Measurements from ENCODE around the gene CFAP221.

CFAP221 gene

GRCh38 chr2:119550856-119551255 is 6.6 kb downstream of the CFAP221 start:
- TF ChIP-seq CTCF (IDR thresholded peaks at IDR 0.05; ENCODE audit: low read depth, low read length, missing control alignments): no peak
- in situ Hi-C loops (cut with HindIII; ENCODE audit: low sequenced_read_pairs): no loop called here
- no peak overlapping the region for H3K4me3 ChIP-seq (ENCODE audit: low read depth, low read length)
- DNase-seq (ENCODE audit: low read depth): no peak

- no peak for TF ChIP-seq CTCF (IDR thresholded peaks at IDR 0.05; ENCODE audit: low read depth, low read length, missing control alignments)
- in situ Hi-C loops (cut with HindIII; ENCODE audit: low sequenced_read_pairs): no loop called here
- no peak for DNase-seq (ENCODE audit: low read depth)
- no peak overlapping the region for H3K4me3 ChIP-seq (ENCODE audit: low read depth, low read length)
Measured at GRCh38 chr2:119552902-119553301, 8.7 kb downstream of the CFAP221 start.

- no peak for TF ChIP-seq CTCF (IDR thresholded peaks at IDR 0.05; ENCODE audit: low read depth, low read length, missing control alignments)
- in situ Hi-C loops (cut with HindIII; ENCODE audit: low sequenced_read_pairs): no loop called here
- no peak overlapping the region for H3K4me3 ChIP-seq (ENCODE audit: low read depth, low read length)
- no peak for DNase-seq (ENCODE audit: low read depth)
Measured at GRCh38 chr2:119553687-119554344, 9.6 kb downstream of the CFAP221 start.

GRCh38 chr2:119565481-119565880 is 21.2 kb downstream of the CFAP221 start:
- in situ Hi-C loops (cut with HindIII; ENCODE audit: low sequenced_read_pairs): no loop called here
- TF ChIP-seq CTCF (IDR thresholded peaks at IDR 0.05; ENCODE audit: low read depth, low read length, missing control alignments): no peak
- H3K4me3 ChIP-seq (ENCODE audit: low read depth, low read length): no peak overlapping the region
- DNase-seq (ENCODE audit: low read depth): no peak

GRCh38 chr2:119567292-119567691 is 23.0 kb downstream of the CFAP221 start:
- no peak for DNase-seq (ENCODE audit: low read depth)
- TF ChIP-seq CTCF (IDR thresholded peaks at IDR 0.05; ENCODE audit: low read depth, low read length, missing control alignments): no peak
- in situ Hi-C loops (cut with HindIII; ENCODE audit: low sequenced_read_pairs): no loop called here
- no peak overlapping the region for H3K4me3 ChIP-seq (ENCODE audit: low read depth, low read length)

- TF ChIP-seq CTCF (IDR thresholded peaks at IDR 0.05; ENCODE audit: low read depth, low read length, missing control alignments): no peak
- DNase-seq (ENCODE audit: low read depth): no peak
- in situ Hi-C loops (cut with HindIII; ENCODE audit: low sequenced_read_pairs): no loop called here
- no peak overlapping the region for H3K4me3 ChIP-seq (ENCODE audit: low read depth, low read length)
Measured at GRCh38 chr2:119574108-119574815, 30.0 kb downstream of the CFAP221 start.
